GM12878 (cell line): ENCODE data around the gene MT1B. TPM values are rescaled to one million over a fixed set of nuclear protein-coding genes. Genes with fewer than 3 reads are reported as not detected.

Experiments used
- ATAC-seq: fragments of 200-7000 bp; cut with Tn5 transposase; 3 replicates; pipeline ENCODE4 v1.9.1; 2020; ENCODE audit warnings: mild to moderate bottlenecking, moderate library complexity
- BruUV-seq: library from RNA; stranded (reverse); fragments of 400-500 nt; replicated peaks from 2 replicates; lab custom pipeline; 2021; lab: Mats Ljungman, UMichigan
- CTCF ChIA-PET: fragments of 300-600 bp; sonication (Branson Sonifier 250); formaldehyde crosslinking; extraction: SDS; loops from one replicate; lab custom pipeline; 2021; ENCODE audit warnings: inconsistent platforms; lab: Yijun Ruan, JAX
- POLR2A ChIA-PET: fragments of 350-600 bp; formaldehyde crosslinking; extraction: SDS; loops from one replicate; lab custom pipeline; 2021; ENCODE audit warnings: inconsistent platforms; lab: Charles Lee
- RAD21 ChIA-PET: fragments of 300-600 bp; sonication (Branson Sonifier 250); formaldehyde crosslinking; loops from one replicate; lab custom pipeline; 2023; ENCODE audit warnings: antibody characterized with exemption; ENCODE audit not compliant: unreplicated experiment; lab: Charles Lee
- SMC1A ChIA-PET: fragments of 300-600 bp; sonication (Branson Sonifier 250); formaldehyde crosslinking; loops from one replicate; lab custom pipeline; 2023; ENCODE audit not compliant: unreplicated experiment, uncharacterized antibody; lab: Charles Lee
- DNase-seq: peaks from one replicate; pipeline ENCODE4 v3.0.0-alpha.2; 2011; ENCODE audit warnings: low read depth, low spot score
- FAIRE-seq: peaks from 3 replicates; lab custom pipeline; 2011; peaks lifted over from hg19 to GRCh38; lab: Jason Lieb, UNC
- H2AFZ ChIP-seq: 2 replicates; pipeline ENCODE4 v1.6.0; 2011; ENCODE audit warnings: low read depth, low read length, control low read depth; ENCODE audit not compliant: control insufficient read depth
- H3K27ac ChIP-seq: 2 replicates; pipeline ENCODE4 v1.5.1; 2011; ENCODE audit warnings: control low read depth; ENCODE audit not compliant: control insufficient read depth, insufficient read depth
- H3K27me3 ChIP-seq, 2 experiments: replicated peaks in 1 of 2; 2 replicates each; pipeline versions ENCODE4 v1.6.0 to v1.6.1; 2011; ENCODE audit warnings: low read length in 1 of 2; ENCODE audit not compliant: control insufficient read depth in 2 of 2, insufficient read depth in 2 of 2
- H3K36me3 ChIP-seq, 2 experiments: 2 replicates each; pipeline ENCODE4 v1.5.1; 2011; ENCODE audit warnings: low read length in 1 of 2; ENCODE audit not compliant: control insufficient read depth in 2 of 2, insufficient read depth in 2 of 2
- H3K4me1 ChIP-seq: 2 replicates; pipeline ENCODE4 v1.6.1; 2011; ENCODE audit warnings: mild to moderate bottlenecking, low read length, moderate library complexity, mixed read lengths; ENCODE audit not compliant: control insufficient read depth, insufficient read depth
- H3K4me2 ChIP-seq: 2 replicates; pipeline ENCODE4 v1.6.0; 2011; ENCODE audit warnings: control low read depth; ENCODE audit not compliant: control insufficient read depth, insufficient read depth
- H3K4me3 ChIP-seq: fragments of 200-600 bp; sonication (generic); 2 replicates; pipeline ENCODE4 v1.5.1; 2016
- H3K79me2 ChIP-seq: 2 replicates; pipeline ENCODE4 v1.6.0; 2011; ENCODE audit warnings: low read length; ENCODE audit not compliant: control insufficient read depth, insufficient read depth
- H3K9ac ChIP-seq: 2 replicates; pipeline ENCODE4 v1.8.0; 2011; ENCODE audit warnings: low read length, control low read depth, mixed read lengths; ENCODE audit not compliant: control insufficient read depth, insufficient read depth
- H3K9me3 ChIP-seq: replicated peaks from 3 replicates; pipeline ENCODE4 v1.5.1; 2011; ENCODE audit warnings: mild to moderate bottlenecking, low read length; ENCODE audit not compliant: control insufficient read depth, insufficient read depth
- H4K20me1 ChIP-seq: 2 replicates; pipeline ENCODE4 v1.6.0; 2011; ENCODE audit not compliant: control insufficient read depth, insufficient read depth
- ATF2 ChIP-seq: IDR thresholded peaks from 2 replicates; pipeline ENCODE4 v1.6.1; 2012; ENCODE audit warnings: low read length, inconsistent platforms
- ELK1 ChIP-seq: IDR thresholded peaks from 2 replicates; pipeline ENCODE4 v1.6.1; 2012; ENCODE audit warnings: low read depth, low read length, improper control_type of control experiment
- HDGF ChIP-seq: fragments of 450-650 bp; IDR thresholded peaks from 2 replicates; pipeline ENCODE4 v1.6.1; 2016; ENCODE audit warnings: antibody characterized with exemption
- SPI1 ChIP-seq: IDR thresholded peaks from 2 replicates; pipeline ENCODE4 v1.6.1; 2011; ENCODE audit warnings: low read depth, mild to moderate bottlenecking, low read length, moderate library complexity, borderline replicate concordance; ENCODE audit not compliant: insufficient read depth
- ZBED1 ChIP-seq: IDR thresholded peaks from 2 replicates; pipeline ENCODE4 v1.6.1; 2016; ENCODE audit warnings: borderline replicate concordance
- WGBS: methylation state at CpG from one replicate; pipeline ENCODE4 v1.1.6; 2016; ENCODE audit warnings: low lambda C conversion rate; ENCODE audit not compliant: insufficient replicate concordance, insufficient coverage; ENCODE audit errors: missing lambda C conversion rate; 5-methylcytosine and 5-hydroxymethylcytosine counted together
- in situ Hi-C: fragments of 300-500 bp; cut with MboI; formaldehyde crosslinking; loops from 9 replicates; pipeline ENCODE4 v1.14.3; 2018; ENCODE audit warnings: mixed read lengths
- intact Hi-C: fragments of 100-400 bp; cut with micrococcal nuclease; formaldehyde crosslinking; loops from one replicate; pipeline ENCODE4 v1.14.2; 2022; ENCODE audit not compliant: unreplicated experiment
- polyA plus RNA-seq, 11 experiments: library from polyadenylated mRNA; depleted of rRNA in 4 of 11; unstranded in 6 of 11; stranded (reverse) in 5 of 11; fragments of >200 nt; fragmentation: Nextera tagmentation in 4 of 11; fragmentation: Illumina TruSeq in 1 of 11; extraction: Ambion mirVana in 4 of 11; extraction: Trizol in 1 of 11; gene quantifications; 1 replicate in 1 of 11; 2 replicates in 10 of 11; pipeline versions ENCODE4 v1.2.1 to v1.2.3, GENCODE V29; 2011 to 2016; ENCODE audit warnings: inconsistent platforms in 2 of 11, missing spikeins in 2 of 11, low read depth in 1 of 11
- total RNA-seq, 4 experiments: library from RNA; depleted of rRNA in 3 of 4; stranded (reverse); fragments of >200 nt in 3 of 4; fragmentation: Illumina TruSeq in 1 of 4; extraction: Trizol in 1 of 4; gene quantifications; 2 replicates each; pipeline versions ENCODE4 v1.2.1 to v1.2.3, GENCODE V29; 2013 to 2021
- TF ChIP-seq, protein P1 (sequence below): fragments of 450-650 bp; IDR thresholded peaks from 2 replicates; pipeline ENCODE4 v1.6.1; 2014; ENCODE audit warnings: mild to moderate bottlenecking

Gene MT1B
- total and polyA plus RNA-seq, 10 of the 15 experiments (the other 5 are each of a cell fraction or from before 2014, with no cell fraction given) = not detected

DNA sequence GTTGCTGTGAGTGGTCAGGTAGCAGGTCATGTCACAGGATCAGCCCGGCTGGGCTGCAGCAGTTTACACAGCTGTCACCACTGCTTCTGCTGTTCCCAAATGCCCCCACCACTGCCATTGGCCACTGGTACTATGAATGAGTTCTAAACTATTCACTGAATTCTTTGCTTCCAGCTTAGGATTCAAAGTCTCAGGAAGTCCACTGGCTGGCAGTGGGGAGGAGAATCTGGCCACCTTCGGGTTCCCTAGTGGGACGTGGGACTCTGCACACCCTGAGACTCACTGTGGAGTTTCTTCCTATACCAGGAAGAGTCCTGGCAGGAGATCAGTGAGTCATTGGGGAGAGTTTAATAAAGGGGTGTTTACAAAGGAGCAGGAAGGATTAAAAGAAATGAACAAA, 37.5 kb downstream of the MT1B start:
- FAIRE-seq = no peak
- CTCF ChIA-PET = interaction anchor here (1.4 kb wide), 1 partner anchor 113 kb away, joined by 4 read pairs; no protein-coding TSS in a partner anchor

More for the DNA sequence above, 37.5 kb downstream of the MT1B start:
- Histone ChIP-seq H3K9me3 (no peaks in the 10 kb centered on the region), H3K4me1 (no peaks in the 10 kb centered on the region), H3K27ac (no peak overlapping the region), H3K4me3 (no peak overlapping the region), H3K9ac (no peak overlapping the region), H3K79me2 (no peaks in the 10 kb centered on the region), H3K4me2 (no peak overlapping the region), H3K27me3 (no peaks in the 10 kb centered on the region; a peak in 1 of 4 replicates), H2AFZ (no peak overlapping the region), H3K36me3 (no peaks in the 10 kb centered on the region), H4K20me1 (no peaks in the 10 kb centered on the region)
- DNase-seq (no peak), ATAC-seq (no peak)
- RAD21 ChIA-PET = interaction anchor here (1.3 kb wide), 1 partner anchor 13 kb away, joined by 4 read pairs; no protein-coding TSS in a partner anchor
- no TSS peak for BruUV-seq
- 6% methylated on average over 3 of the region's 3 CpGs for WGBS
- intact Hi-C loops (no loop called here), in situ Hi-C loops (loop anchor here (25.0 kb wide), 1 partner anchor 752 kb away; no protein-coding TSS in a partner anchor)
- no peak for TF ChIP-seq ATF2
- no peak for TF ChIP-seq ELK1
- no peak for TF ChIP-seq SPI1
- no peak for TF ChIP-seq ZBED1
- TF ChIP-seq HDGF = no peak
- TF ChIP-seq, protein P1, sequence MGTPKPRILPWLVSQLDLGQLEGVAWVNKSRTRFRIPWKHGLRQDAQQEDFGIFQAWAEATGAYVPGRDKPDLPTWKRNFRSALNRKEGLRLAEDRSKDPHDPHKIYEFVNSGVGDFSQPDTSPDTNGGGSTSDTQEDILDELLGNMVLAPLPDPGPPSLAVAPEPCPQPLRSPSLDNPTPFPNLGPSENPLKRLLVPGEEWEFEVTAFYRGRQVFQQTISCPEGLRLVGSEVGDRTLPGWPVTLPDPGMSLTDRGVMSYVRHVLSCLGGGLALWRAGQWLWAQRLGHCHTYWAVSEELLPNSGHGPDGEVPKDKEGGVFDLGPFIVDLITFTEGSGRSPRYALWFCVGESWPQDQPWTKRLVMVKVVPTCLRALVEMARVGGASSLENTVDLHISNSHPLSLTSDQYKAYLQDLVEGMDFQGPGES = no peak
- SMC1A ChIA-PET = no interaction called here
- POLR2A ChIA-PET = no interaction called here
